HepG2 (cell line): ENCODE measurements around the gene CLPTM1L. TPM values are rescaled to one million over a fixed set of nuclear protein-coding genes. Genes with fewer than 3 reads are reported as not detected.

ENCODE experiments used
- ATAC-seq: fragments of 200-7000 bp; cut with Tn5 transposase; 3 replicates; pipeline ENCODE4 v1.9.1; 2020; ENCODE audit warnings: mild to moderate bottlenecking, moderate library complexity
- BruUV-seq: library from RNA; stranded (reverse); fragments of 400-500 nt; replicated peaks from 2 replicates; lab custom pipeline; 2021; lab: Mats Ljungman, UMichigan
- CTCF ChIA-PET: fragments of 300-600 bp; formaldehyde crosslinking; extraction: SDS; loops from one replicate; lab custom pipeline; 2021; ENCODE audit warnings: low total read pairs, inconsistent platforms, low intra/inter-chr PET ratio; lab: Yijun Ruan, JAX
- POLR2A ChIA-PET: fragments of 350-600 bp; sonication (Branson Sonifier 250); formaldehyde crosslinking; loops from one replicate; lab custom pipeline; 2020; ENCODE audit warnings: antibody characterized with exemption, inconsistent platforms; lab: Yijun Ruan, JAX
- DNase-seq: peaks from one replicate; pipeline ENCODE4 v3.0.0-alpha.2; 2015; ENCODE audit warnings: low spot score
- FAIRE-seq: peaks from 3 replicates; lab custom pipeline; 2011; peaks lifted over from hg19 to GRCh38; lab: Jason Lieb, UNC
- H2AFZ ChIP-seq: one replicate; pipeline ENCODE4 v1.6.1; 2011; ENCODE audit warnings: low read length, inconsistent platforms
- H3K27ac ChIP-seq: fragments of 300-600 bp; 3 replicates; pipeline ENCODE4 v1.8.0; 2011; ENCODE audit warnings: mixed run types, mild to moderate bottlenecking, mixed read lengths, low read length, inconsistent platforms; ENCODE audit not compliant: insufficient read depth; ENCODE audit errors: extremely low read length
- H3K27me3 ChIP-seq, 2 experiments: fragments of 200-600 bp in 1 of 2; 2 replicates in 1 of 2; 3 replicates in 1 of 2; pipeline versions ENCODE4 v1.6.0 to v1.8.0; 2011; ENCODE audit warnings: low read length in 2 of 2, mild to moderate bottlenecking in 2 of 2, moderate library complexity in 2 of 2, inconsistent platforms in 1 of 2; ENCODE audit not compliant: insufficient read depth in 2 of 2, control insufficient read depth in 1 of 2
- H3K36me3 ChIP-seq, 2 experiments: fragments of 200-600 bp in 1 of 2; replicated peaks in 1 of 2; 2 replicates in 1 of 2; 3 replicates in 1 of 2; pipeline versions ENCODE4 v1.5.1 to v1.8.0; 2011; ENCODE audit warnings: low read length in 2 of 2, inconsistent platforms in 1 of 2; ENCODE audit not compliant: insufficient read depth in 2 of 2, control insufficient read depth in 1 of 2
- H3K4me1 ChIP-seq: 2 replicates; pipeline ENCODE4 v1.5.1; 2012; ENCODE audit warnings: low read length, inconsistent platforms; ENCODE audit not compliant: insufficient read depth
- H3K4me2 ChIP-seq: 2 replicates; pipeline ENCODE4 v1.6.0; 2011; ENCODE audit warnings: low read depth, low read length, inconsistent platforms
- H3K4me3 ChIP-seq, 3 experiments: fragments of 200-600 bp in 1 of 3; sonication (generic), shearing (Covaris generic) in 1 of 3; replicated peaks in 1 of 3; 2 replicates each; pipeline ENCODE4 v1.5.1; 2011 to 2016; ENCODE audit warnings: low read length in 3 of 3, inconsistent platforms in 2 of 3, low read depth in 2 of 3, mild to moderate bottlenecking in 2 of 3, control low read depth in 1 of 3, mixed read lengths in 1 of 3; ENCODE audit not compliant: insufficient read depth in 1 of 3
- H3K79me2 ChIP-seq: one replicate; pipeline ENCODE4 v1.6.1; 2011; ENCODE audit warnings: low read length, inconsistent platforms; ENCODE audit not compliant: insufficient read depth
- H3K9ac ChIP-seq: 2 replicates; pipeline ENCODE4 v1.6.0; 2011; ENCODE audit warnings: mild to moderate bottlenecking, low read depth, low read length, inconsistent platforms; ENCODE audit not compliant: insufficient read depth
- H3K9me3 ChIP-seq: 2 replicates; pipeline ENCODE4 v1.5.1; 2012; ENCODE audit warnings: mild to moderate bottlenecking, low read length
- H4K20me1 ChIP-seq: 2 replicates; pipeline ENCODE4 v1.6.0; 2011; ENCODE audit warnings: inconsistent platforms, mild to moderate bottlenecking, low read length, moderate library complexity; ENCODE audit not compliant: insufficient read depth
- BHLHE40 ChIP-seq: IDR thresholded peaks from 2 replicates; pipeline ENCODE4 v1.6.1; 2011; ENCODE audit warnings: low read length, improper control_type of control experiment
- HNRNPL ChIP-seq: fragments of 200-400 bp; formaldehyde crosslinking; IDR thresholded peaks from 2 replicates; pipeline ENCODE4 v1.6.1; 2017; ENCODE audit warnings: mild to moderate bottlenecking, low read depth, low read length
- KDM2A ChIP-seq: sonication (generic); formaldehyde crosslinking; IDR thresholded peaks from 2 replicates; pipeline ENCODE4 v1.4.0; 2020; ENCODE audit warnings: low read depth, missing genetic modification reagents, borderline replicate concordance
- KDM5B ChIP-seq: sonication (generic); formaldehyde crosslinking; IDR thresholded peaks from 2 replicates; pipeline ENCODE4 v1.4.0; 2020; ENCODE audit warnings: missing genetic modification reagents, mild to moderate bottlenecking, borderline replicate concordance
- KLF9 ChIP-seq: IDR thresholded peaks from 2 replicates; pipeline ENCODE4 v1.6.1; 2016; ENCODE audit warnings: low read depth
- SOX13 ChIP-seq, 3 experiments: fragments of 450-650 bp in 1 of 3; sonication (generic) in 1 of 3; formaldehyde crosslinking in 1 of 3; IDR thresholded peaks in 2 of 3; conservative IDR thresholded peaks in 1 of 3; 2 replicates each; pipeline versions ENCODE4 v1.5.0 to v1.6.1; 2016 to 2020; ENCODE audit warnings: antibody characterized with exemption in 1 of 3, mild to moderate bottlenecking in 1 of 3, missing compliant biosample characterization in 1 of 3, missing genetic modification reagents in 1 of 3, moderate library complexity in 1 of 3
- SP5 ChIP-seq: IDR thresholded peaks from 2 replicates; pipeline ENCODE4 v1.6.1; 2016; ENCODE audit warnings: low read depth, borderline replicate concordance
- TBX2 ChIP-seq: sonication (generic); formaldehyde crosslinking; IDR thresholded peaks from 2 replicates; pipeline ENCODE4 v1.5.0; 2020; ENCODE audit warnings: missing genetic modification reagents, mild to moderate bottlenecking, borderline replicate concordance
- TBX3 ChIP-seq: fragments of 450-650 bp; IDR thresholded peaks from 2 replicates; pipeline ENCODE4 v1.6.1; 2017; ENCODE audit warnings: antibody characterized with exemption, mild to moderate bottlenecking, inconsistent platforms, borderline replicate concordance
- YEATS2 ChIP-seq: sonication (generic); formaldehyde crosslinking; IDR thresholded peaks from 2 replicates; pipeline ENCODE4 v1.4.0; 2020; ENCODE audit warnings: missing genetic modification reagents, borderline replicate concordance
- ZBTB3 ChIP-seq: sonication (generic); formaldehyde crosslinking; IDR thresholded peaks from 2 replicates; pipeline ENCODE4 v1.4.0; 2020; ENCODE audit warnings: low read depth, mild to moderate bottlenecking, moderate library complexity, missing genetic modification reagents, borderline replicate concordance
- ZC3H13 ChIP-seq: sonication (generic); formaldehyde crosslinking; IDR thresholded peaks from 2 replicates; pipeline ENCODE4 v1.8.1; 2023; ENCODE audit warnings: mild to moderate bottlenecking, missing genetic modification reagents, moderate library complexity
- ZNF362 ChIP-seq: sonication (generic); formaldehyde crosslinking; IDR thresholded peaks from 2 replicates; pipeline ENCODE4 v1.4.0; 2020; ENCODE audit warnings: missing genetic modification reagents, mild to moderate bottlenecking, borderline replicate concordance
- WGBS: methylation state at CpG from one replicate; pipeline ENCODE4 v1.1.6; 2017; ENCODE audit warnings: low lambda C conversion rate; 5-methylcytosine and 5-hydroxymethylcytosine counted together
- in situ Hi-C: cut with HindIII; loops from 2 replicates; pipeline ENCODE4 v1.10.0; 2017; ENCODE audit warnings: low pct_unique_long_range_greater_than_20kb; ENCODE audit not compliant: extremely low pct_ligation_motif_present
- intact Hi-C: fragments of 100-400 bp; cut with micrococcal nuclease; formaldehyde crosslinking; loops from one replicate; pipeline ENCODE4 v1.10.0; 2022; ENCODE audit not compliant: unreplicated experiment
- polyA plus RNA-seq, 8 experiments: library from polyadenylated mRNA; depleted of rRNA in 3 of 8; stranded (reverse) in 7 of 8; unstranded in 1 of 8; fragments of >200 nt; fragmentation: Illumina TruSeq in 4 of 8; extraction: Trizol in 4 of 8; gene quantifications; 2 replicates each; pipeline versions ENCODE4 v1.2.1 to v1.2.3, GENCODE V29; 2011 to 2016; ENCODE audit warnings: low read depth in 4 of 8, missing spikeins in 1 of 8, mixed read lengths in 1 of 8; ENCODE audit not compliant: insufficient read depth in 1 of 8
- total RNA-seq, 5 experiments: library from RNA; depleted of rRNA; stranded (reverse); fragments of >200 nt; fragmentation: Illumina TruSeq; extraction: Trizol; gene quantifications; 2 replicates each; pipeline ENCODE4 v1.2.3, GENCODE V29; 2016; ENCODE audit warnings: low read depth in 1 of 5
- TF ChIP-seq, protein P1 (sequence below): sonication (generic); formaldehyde crosslinking; IDR thresholded peaks from 2 replicates; pipeline ENCODE4 v1.4.0; 2020; ENCODE audit warnings: missing genetic modification reagents
- TF ChIP-seq, protein P2 (sequence below), 2 experiments: sonication (generic) in 1 of 2; formaldehyde crosslinking in 1 of 2; IDR thresholded peaks; 2 replicates each; pipeline versions ENCODE4 v1.5.1 to v1.6.1; 2011 to 2020; ENCODE audit warnings: borderline replicate concordance in 1 of 2, low read depth in 1 of 2, low read length in 1 of 2, mild to moderate bottlenecking in 1 of 2, missing genetic modification reagents in 1 of 2, moderate library complexity in 1 of 2

The CLPTM1L gene
- total and polyA plus RNA-seq, 2 of the 13 experiments (the other 11 are each of a cell fraction or from before 2014, with no cell fraction given) = 80.3 to 124 TPM

DNA sequence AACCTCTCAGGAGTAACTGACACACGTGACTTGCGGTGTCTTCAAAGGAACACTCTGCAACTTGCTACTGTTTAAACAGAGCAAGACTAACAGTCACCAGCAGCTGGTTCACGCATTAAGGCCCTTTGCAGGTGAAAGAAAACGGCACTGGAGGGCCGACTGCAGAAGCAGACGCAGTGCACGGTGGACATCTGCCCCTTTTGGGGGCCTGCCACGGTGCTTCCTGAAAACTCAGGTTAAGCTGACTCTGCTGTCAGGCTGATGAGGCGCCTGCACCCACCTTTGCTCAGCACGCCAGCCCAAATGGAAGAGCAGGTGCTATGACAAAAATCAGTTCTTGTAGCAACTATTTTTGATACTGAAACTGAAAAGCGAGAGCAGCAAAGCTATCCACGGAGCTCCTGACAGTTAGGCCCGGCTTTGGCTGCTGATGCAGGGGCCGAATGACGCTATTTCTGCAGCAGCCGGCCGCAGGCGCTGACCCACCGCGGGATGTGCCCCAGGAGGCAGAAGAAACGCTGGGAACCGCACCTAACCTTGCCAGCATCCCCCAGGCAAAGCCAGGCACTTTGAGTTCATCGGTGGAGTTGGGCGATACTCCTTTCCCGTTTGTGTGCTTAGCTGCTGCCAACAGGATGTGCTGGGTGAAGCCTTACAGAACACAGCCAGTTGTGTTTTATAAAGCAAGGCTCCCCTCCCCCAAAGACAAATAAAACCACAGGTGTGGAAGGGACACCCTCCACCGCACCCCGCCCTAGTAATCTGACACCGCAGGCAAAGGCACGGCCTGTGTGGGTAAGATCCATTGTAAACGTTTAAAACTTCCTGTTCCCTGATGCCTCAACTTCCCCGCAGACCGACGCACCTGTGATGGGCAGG is 29.0 kb downstream of the CLPTM1L start:
- Histone ChIP-seq H3K27ac (no peak overlapping the region), H4K20me1 (no peaks in the 10 kb centered on the region), H3K4me2 (peak overlapping the region; percentile 76), H3K36me3 (peaks cover 12 to 20% of the 10 kb centered on the region in 2 experiments; a peak in 4 of 5 replicates), H3K79me2 (no peaks in the 10 kb centered on the region), H2AFZ (no peak overlapping the region), H3K4me3 (peak overlapping the region in 2 of 3 experiments; percentile 25 to 45; a peak in 1 of 6 replicates), H3K9ac (no peak overlapping the region), H3K9me3 (no peaks in the 10 kb centered on the region), H3K4me1 (peaks cover 20% of the 10 kb centered on the region), H3K27me3 (peaks cover 5 to 18% of the 10 kb centered on the region in 2 experiments; a peak in 4 of 5 replicates)
- DNase-seq (peak; percentile 80), ATAC-seq (peak; percentile 71), FAIRE-seq (peak; percentile 70)
- intact Hi-C loops = no loop called here
- ChIA-PET CTCF (no interaction called here), POLR2A (interaction anchor here (1.0 to 1.4 kb wide), 3 partner anchors 11 to 29 kb away, joined by 3 read pairs; partner anchors contain the start of gene CLPTM1L)
- in situ Hi-C loops = no loop called here
- no TSS peak for BruUV-seq
- WGBS = 16% methylated on average over 15 of the region's 33 CpGs
- TF ChIP-seq, protein P1, sequence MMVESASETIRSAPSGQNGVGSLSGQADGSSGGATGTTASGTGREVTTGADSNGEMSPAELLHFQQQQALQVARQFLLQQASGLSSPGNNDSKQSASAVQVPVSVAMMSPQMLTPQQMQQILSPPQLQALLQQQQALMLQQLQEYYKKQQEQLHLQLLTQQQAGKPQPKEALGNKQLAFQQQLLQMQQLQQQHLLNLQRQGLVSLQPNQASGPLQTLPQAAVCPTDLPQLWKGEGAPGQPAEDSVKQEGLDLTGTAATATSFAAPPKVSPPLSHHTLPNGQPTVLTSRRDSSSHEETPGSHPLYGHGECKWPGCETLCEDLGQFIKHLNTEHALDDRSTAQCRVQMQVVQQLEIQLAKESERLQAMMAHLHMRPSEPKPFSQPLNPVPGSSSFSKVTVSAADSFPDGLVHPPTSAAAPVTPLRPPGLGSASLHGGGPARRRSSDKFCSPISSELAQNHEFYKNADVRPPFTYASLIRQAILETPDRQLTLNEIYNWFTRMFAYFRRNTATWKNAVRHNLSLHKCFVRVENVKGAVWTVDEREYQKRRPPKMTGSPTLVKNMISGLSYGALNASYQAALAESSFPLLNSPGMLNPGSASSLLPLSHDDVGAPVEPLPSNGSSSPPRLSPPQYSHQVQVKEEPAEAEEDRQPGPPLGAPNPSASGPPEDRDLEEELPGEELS (CRISPR knock-in tag) = peak; percentile 43; the same call in 1 of the 2 replicates
- TF ChIP-seq TBX2 (peak; percentile 88), HNRNPL (0 out of 2 replicates have a peak, but pooled peaks have one; percentile 35), KDM5B (CRISPR knock-in tag) (peak; percentile 43; the same call in 1 of the 2 replicates), BHLHE40 (peak; percentile 91), ZC3H13 (0 out of 2 replicates have a peak, but pooled peaks have one; percentile 12), SP5 (CRISPR knock-in tag) (peak; percentile 30; the same call in 1 of the 2 replicates), KLF9 (no peak), ZNF362 (CRISPR knock-in tag) (no peak), SOX13 (IDR thresholded peaks at IDR 0.05) (no peak), SOX13 (CRISPR knock-in tag; conservative IDR thresholded peaks at IDR 0.05 in 1 of 2, IDR thresholded peaks at IDR 0.05 in 1 of 2) (peak in 1 of 2 experiments; percentile 59; a peak in 2 of 4 replicates), ZBTB3 (CRISPR knock-in tag) (no peak), TBX3 (peak; percentile 32; the same call in 1 of the 2 replicates), YEATS2 (CRISPR knock-in tag) (peak; percentile 19; the same call in 1 of the 2 replicates), KDM2A (CRISPR knock-in tag) (peak; percentile 64; the same call in 1 of the 2 replicates)
- TF ChIP-seq, protein P2, sequence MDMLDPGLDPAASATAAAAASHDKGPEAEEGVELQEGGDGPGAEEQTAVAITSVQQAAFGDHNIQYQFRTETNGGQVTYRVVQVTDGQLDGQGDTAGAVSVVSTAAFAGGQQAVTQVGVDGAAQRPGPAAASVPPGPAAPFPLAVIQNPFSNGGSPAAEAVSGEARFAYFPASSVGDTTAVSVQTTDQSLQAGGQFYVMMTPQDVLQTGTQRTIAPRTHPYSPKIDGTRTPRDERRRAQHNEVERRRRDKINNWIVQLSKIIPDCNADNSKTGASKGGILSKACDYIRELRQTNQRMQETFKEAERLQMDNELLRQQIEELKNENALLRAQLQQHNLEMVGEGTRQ (IDR thresholded peaks at IDR 0.05; ENCODE audit: low read depth, low read length) = 0 out of 2 replicates have a peak, but pooled peaks have one; percentile 19
- TF ChIP-seq, protein P2 (CRISPR knock-in tag; IDR thresholded peaks at IDR 0.05; ENCODE audit: borderline replicate concordance) = no peak
